ENCODE data around the gene CCDC158. TPM values are rescaled to one million over a fixed set of nuclear protein-coding genes. Genes with fewer than 3 reads are reported as not detected.

The CCDC158 gene
- under 1 TPM in 3 of 4 donors, not detected in 1; 0.32 to 0.75 (median 0.48) TPM for total RNA-seq

DNA sequence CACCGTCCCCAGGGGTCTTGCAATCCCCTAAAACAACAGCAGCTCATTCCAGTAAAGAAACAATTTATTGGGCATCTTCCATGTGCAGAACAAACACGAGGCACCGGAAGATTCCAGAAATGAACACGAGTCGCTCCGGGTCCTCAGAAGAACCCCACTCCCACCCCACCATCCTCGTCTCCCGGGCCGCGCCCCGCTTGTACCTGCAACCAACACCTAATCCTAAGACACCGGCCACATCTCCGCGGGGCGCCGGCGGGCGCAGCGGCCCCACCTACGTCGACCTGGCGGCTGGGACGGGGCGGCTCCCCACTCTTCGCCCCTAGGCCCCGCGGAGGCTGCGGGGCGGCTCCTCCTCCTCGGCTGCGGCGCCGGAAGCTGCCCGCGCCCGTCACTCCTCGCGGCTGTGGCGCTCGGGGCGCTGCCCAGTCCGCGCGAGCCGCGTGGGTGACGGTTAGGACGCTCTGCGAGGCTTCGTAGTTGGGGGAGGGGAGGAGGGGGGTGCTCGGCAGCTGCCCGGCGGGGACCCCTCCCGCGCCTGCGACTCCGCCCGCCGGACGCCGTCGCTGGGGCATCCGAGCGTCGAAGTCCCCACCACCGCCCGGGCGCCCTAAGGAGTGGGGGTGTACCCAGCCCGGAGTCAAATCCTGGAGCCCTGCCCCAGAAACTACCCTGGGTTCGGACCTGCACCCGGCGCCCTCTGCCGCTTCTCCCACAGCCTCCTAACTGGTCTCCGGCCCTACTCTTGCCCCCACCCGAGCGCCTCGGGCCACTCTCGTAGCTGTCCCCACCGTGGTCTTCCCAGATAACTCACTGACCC lies at the start of gene CCDC158:
Gene CCDC158, minus strand, starts transcription at position 380 of the 820 bp plus-strand sequence. CDS start 17,934 bp downstream, outside the sequence.
- DNase-seq (ENCODE audit: low spot score) (no peak), ATAC-seq (ENCODE audit: low FRiP score) (peak; percentile 60)
- TF ChIP-seq, protein P1, sequence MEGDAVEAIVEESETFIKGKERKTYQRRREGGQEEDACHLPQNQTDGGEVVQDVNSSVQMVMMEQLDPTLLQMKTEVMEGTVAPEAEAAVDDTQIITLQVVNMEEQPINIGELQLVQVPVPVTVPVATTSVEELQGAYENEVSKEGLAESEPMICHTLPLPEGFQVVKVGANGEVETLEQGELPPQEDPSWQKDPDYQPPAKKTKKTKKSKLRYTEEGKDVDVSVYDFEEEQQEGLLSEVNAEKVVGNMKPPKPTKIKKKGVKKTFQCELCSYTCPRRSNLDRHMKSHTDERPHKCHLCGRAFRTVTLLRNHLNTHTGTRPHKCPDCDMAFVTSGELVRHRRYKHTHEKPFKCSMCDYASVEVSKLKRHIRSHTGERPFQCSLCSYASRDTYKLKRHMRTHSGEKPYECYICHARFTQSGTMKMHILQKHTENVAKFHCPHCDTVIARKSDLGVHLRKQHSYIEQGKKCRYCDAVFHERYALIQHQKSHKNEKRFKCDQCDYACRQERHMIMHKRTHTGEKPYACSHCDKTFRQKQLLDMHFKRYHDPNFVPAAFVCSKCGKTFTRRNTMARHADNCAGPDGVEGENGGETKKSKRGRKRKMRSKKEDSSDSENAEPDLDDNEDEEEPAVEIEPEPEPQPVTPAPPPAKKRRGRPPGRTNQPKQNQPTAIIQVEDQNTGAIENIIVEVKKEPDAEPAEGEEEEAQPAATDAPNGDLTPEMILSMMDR (IDR thresholded peaks at IDR 0.05): no peak

DNA sequence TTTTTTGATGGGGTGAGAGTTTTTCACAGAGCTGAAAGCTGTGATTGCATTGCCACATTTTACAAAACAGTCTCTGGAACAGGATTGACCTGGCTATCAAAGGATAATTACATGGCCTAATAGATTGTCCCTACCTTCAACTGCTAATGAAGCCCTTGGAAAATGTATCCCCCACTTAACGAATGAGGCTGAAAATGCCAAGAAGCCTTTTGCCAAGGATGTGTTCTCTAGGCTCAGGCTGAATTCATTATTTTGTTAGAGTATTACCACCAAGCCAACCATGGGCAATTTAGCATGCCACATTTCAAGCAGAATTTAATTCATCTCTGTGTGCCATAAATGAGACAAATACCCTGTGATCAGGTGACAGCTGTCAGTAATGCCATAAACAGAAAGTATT lies 49.6 kb upstream of the CCDC158 start:
- DNase-seq (ENCODE audit: low spot score): no peak
- no peak for ATAC-seq (ENCODE audit: low FRiP score)
- TF ChIP-seq, protein P1 (IDR thresholded peaks at IDR 0.05): no peak

DNA sequence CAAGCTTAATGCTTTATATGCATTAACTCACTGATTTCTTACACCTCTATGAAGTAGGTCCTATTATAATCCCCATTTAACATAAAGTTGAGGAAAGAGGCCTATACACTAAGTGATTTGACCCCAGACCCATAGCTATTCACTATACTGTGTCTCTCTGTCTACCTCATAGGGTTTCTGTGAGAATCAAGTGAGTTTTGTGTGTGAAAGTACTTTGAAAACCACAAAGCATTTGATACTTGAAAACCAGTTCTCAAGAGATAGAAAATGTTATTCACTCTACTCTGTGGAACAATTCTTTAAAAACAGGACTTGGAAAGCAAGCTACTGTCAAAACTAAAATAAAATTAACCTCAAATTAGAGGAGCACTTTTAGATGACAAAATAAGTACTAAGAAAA lies 49.1 kb upstream of the CCDC158 start:
- TF ChIP-seq, protein P1 (IDR thresholded peaks at IDR 0.05): no peak
- no peak for DNase-seq (ENCODE audit: low spot score)
- ATAC-seq (ENCODE audit: low FRiP score): no peak

DNA sequence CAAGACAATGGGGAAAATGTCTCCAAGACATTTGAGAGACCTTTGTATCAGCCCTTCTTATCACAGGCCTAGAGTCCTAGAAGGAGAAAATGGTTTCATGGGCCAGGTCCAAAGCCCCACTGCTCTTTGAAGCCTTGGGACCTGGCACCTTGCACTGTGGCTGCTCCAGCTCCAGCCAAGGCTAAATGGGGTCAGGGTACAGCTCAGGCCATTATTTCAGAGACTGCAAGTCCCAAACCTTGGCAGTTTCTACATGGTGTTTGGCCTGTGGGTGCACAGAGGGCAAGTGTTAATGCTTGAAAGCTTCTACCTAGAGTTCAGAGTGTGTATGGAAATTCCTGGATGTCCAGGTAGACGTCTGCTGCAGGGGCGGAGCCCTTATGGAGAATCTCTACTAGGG lies 42.6 kb upstream of the CCDC158 start:
- TF ChIP-seq, protein P1 (IDR thresholded peaks at IDR 0.05): no peak
- DNase-seq (ENCODE audit: low spot score): no peak
- no peak for ATAC-seq (ENCODE audit: low FRiP score)

DNA sequence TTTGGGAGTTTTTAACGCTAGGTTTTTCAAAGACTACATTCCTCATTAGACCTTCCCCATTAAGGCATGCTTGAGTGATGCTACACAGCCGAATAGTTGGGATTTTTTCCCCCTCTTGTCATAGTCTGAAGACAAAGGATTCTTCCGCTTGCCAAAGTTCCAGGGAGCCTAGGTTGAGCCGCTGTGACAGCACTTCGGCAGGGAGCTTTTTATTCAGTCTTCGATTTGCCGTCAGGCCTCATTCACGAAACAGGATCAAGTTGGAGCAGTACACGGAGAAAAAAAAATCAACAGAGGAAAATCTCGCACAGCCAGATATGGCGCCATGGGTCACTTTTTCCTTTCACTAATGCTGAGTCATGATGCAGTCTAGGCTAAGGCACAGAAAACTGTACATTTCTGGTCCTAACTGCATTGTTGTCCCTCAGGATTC lies 38.4 kb upstream of the CCDC158 start:
- ATAC-seq (ENCODE audit: low FRiP score) (no peak), DNase-seq (ENCODE audit: low spot score) (no peak)
- TF ChIP-seq, protein P1 (IDR thresholded peaks at IDR 0.05): no peak

DNA sequence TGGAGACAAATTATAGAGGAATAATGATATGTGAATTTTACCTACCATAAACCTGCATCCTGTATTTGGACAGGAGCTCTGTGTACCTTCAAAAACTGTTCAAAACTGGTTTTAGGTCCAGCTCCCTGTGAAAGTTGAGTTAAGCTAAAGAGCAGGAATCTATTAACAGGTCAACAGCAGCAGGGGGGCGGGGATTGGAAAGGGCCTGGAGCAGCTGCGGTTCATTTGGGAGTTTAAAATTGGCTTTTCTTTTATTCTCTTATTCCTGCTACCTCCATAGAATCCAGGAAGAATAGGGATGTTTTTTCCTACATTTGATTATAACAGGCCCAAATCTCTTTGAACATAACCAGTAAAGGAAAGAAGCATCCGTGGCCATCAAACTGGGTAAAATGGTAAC lies 37.9 kb upstream of the CCDC158 start:
- TF ChIP-seq, protein P1 (IDR thresholded peaks at IDR 0.05): no peak
- DNase-seq (ENCODE audit: low spot score): no peak
- ATAC-seq (ENCODE audit: low FRiP score): no peak

DNA sequence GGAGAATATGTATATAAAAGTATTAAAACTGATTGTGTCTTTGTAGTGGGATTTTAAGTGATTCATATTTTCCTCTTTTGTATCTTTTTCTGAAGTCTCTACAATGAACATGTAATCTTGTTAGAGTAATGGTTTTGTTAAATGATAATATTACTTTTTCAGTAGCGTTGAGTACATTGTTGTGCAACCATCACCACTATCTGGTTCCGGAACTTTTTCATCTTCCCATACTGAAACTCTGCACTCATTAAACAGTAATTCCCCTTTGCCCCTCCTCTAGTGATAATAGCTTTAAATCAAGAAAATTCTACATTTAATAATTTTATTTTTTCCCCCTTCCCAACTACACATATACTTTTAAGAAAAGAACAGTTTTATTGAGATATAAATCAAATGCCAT lies 37.4 kb upstream of the CCDC158 start:
- DNase-seq (ENCODE audit: low spot score) (no peak), ATAC-seq (ENCODE audit: low FRiP score) (no peak)
- TF ChIP-seq, protein P1 (IDR thresholded peaks at IDR 0.05): no peak
